ENCODE measurements around the gene KRT78.

Gene KRT78

GRCh38 chr12:52833922-52834726, 14.7 kb downstream of the KRT78 start, which contains the start of gene KRT79:
KRT79 (minus strand) TSS chr12:52834311; CDS start chr12:52834260, 51 bp downstream.
- DNase-seq (ENCODE audit: low read depth): no peak
- TF ChIP-seq, protein P1, sequence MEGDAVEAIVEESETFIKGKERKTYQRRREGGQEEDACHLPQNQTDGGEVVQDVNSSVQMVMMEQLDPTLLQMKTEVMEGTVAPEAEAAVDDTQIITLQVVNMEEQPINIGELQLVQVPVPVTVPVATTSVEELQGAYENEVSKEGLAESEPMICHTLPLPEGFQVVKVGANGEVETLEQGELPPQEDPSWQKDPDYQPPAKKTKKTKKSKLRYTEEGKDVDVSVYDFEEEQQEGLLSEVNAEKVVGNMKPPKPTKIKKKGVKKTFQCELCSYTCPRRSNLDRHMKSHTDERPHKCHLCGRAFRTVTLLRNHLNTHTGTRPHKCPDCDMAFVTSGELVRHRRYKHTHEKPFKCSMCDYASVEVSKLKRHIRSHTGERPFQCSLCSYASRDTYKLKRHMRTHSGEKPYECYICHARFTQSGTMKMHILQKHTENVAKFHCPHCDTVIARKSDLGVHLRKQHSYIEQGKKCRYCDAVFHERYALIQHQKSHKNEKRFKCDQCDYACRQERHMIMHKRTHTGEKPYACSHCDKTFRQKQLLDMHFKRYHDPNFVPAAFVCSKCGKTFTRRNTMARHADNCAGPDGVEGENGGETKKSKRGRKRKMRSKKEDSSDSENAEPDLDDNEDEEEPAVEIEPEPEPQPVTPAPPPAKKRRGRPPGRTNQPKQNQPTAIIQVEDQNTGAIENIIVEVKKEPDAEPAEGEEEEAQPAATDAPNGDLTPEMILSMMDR (conservative IDR thresholded peaks at IDR 0.05; ENCODE audit: control insufficient read depth, insufficient read depth, low read depth, low read length): no peak
- H3K4me3 ChIP-seq (ENCODE audit: control insufficient read depth, low read depth, low read length): no peak within 1 kb of the TSS

GRCh38 chr12:52832985-52833905, 15.5 kb downstream of the KRT78 start:
- TF ChIP-seq, protein P1 (conservative IDR thresholded peaks at IDR 0.05; ENCODE audit: control insufficient read depth, insufficient read depth, low read depth, low read length): no peak
- no peak for DNase-seq (ENCODE audit: low read depth)
- H3K4me3 ChIP-seq (ENCODE audit: control insufficient read depth, low read depth, low read length): no peak overlapping the region

DNA sequence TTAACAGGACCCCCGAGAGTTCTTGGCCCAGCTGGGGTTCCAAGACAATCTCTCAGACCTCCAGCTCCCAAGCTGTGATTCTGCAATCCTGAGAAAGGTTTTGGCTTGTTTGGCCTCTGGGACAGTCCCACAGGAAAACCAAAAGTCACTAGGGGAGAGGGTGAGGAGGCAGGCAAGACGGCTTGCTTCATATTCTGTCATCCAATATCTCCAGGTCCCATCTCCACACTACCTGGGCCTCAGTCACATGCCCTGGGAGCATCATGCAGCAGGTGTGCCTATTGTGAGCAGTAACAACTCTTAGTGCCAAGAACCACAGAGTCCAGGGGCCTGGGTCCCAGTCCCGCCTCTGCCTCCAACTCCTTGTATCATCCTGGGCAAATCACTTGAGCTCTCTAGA, 16.3 kb downstream of the KRT78 start:
- no peak for DNase-seq (ENCODE audit: low read depth)
- TF ChIP-seq, protein P1 (conservative IDR thresholded peaks at IDR 0.05; ENCODE audit: control insufficient read depth, insufficient read depth, low read depth, low read length): no peak

GRCh38 chr12:52831251-52831650, 17.5 kb downstream of the KRT78 start:
- H3K4me3 ChIP-seq (ENCODE audit: control insufficient read depth, low read depth, low read length): no peak overlapping the region
- no peak for DNase-seq (ENCODE audit: low read depth)
- TF ChIP-seq, protein P1 (conservative IDR thresholded peaks at IDR 0.05; ENCODE audit: control insufficient read depth, insufficient read depth, low read depth, low read length): no peak

More for the DNA sequence above, 16.3 kb downstream of the KRT78 start:
- no peak overlapping the region for H3K4me3 ChIP-seq (ENCODE audit: control insufficient read depth, low read depth, low read length)

DNA sequence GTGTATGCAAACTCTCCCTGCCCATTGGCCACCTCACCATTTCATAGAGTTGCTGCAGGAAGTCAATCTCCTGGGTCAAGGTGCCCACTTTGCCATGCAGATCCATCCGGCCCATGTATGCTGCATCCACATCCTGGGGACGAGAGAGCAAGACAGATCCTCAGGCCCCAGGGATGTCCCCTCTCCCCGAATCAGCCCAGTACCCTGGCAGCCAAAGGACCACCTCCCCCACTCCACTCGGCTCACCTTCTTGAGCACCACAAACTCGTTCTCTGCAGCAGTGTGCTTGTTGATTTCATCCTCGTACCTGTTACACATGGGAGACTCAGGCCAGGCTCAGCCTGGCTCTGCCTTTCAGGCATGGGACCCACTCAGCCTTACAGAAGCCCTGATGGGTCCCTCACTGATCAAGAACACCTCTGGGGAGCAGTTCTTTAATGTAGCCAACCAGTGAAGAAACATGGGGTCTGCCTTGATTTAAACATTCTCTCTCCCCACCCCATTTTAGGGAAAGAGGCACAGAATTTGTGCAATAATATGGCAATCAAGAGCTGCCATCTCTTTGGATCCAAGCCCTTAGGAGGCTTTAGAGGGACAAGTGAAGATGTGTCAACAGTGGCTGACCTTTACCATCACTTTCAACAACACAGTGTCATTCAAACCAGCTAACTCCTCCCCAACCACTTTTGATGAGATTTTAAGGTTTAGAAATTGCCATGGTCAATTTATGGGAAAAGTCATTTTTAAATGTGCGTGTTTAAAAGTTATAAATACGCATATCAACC, 18.6 kb downstream of the KRT78 start:
- DNase-seq (ENCODE audit: low read depth): no peak
- TF ChIP-seq, protein P1 (conservative IDR thresholded peaks at IDR 0.05; ENCODE audit: control insufficient read depth, insufficient read depth, low read depth, low read length): no peak

GRCh38 chr12:52828591-52829021, 20.2 kb downstream of the KRT78 start:
- no peak overlapping the region for H3K4me3 ChIP-seq (ENCODE audit: control insufficient read depth, low read depth, low read length)
- peak; percentile 15 for DNase-seq (ENCODE audit: low read depth)
- TF ChIP-seq, protein P1 (conservative IDR thresholded peaks at IDR 0.05; ENCODE audit: control insufficient read depth, insufficient read depth, low read depth, low read length): no peak

More for the DNA sequence above, 18.6 kb downstream of the KRT78 start:
- no peak overlapping the region for H3K4me3 ChIP-seq (ENCODE audit: control insufficient read depth, low read depth, low read length)

Measured in fibroblast of mammary gland (primary cell).